Sigmoid colon (tissue), 3 donors: ENCODE measurements around the gene ZBTB34.

Source experiments
- CTCF ChIP-seq, 4 experiments: fragments of 450-650 bp in 3 of 4; fragments of 200-600 bp in 1 of 4; IDR thresholded peaks; one replicate each; pipeline ENCODE4 v1.5.1; 2016 to 2019; ENCODE audit warnings: antibody characterized with exemption in 4 of 4, mild to moderate bottlenecking in 3 of 4, moderate library complexity in 2 of 4
- POLR2A ChIP-seq, 2 donors: fragments of 450-650 bp; IDR thresholded peaks; one replicate each; pipeline ENCODE4 v1.6.1; 2016; ENCODE audit warnings: antibody characterized with exemption in 2 of 2, mild to moderate bottlenecking in 2 of 2, moderate library complexity in 2 of 2

GRCh38 chr9:126822873-126823272 is 37.6 kb upstream of the ZBTB34 start:
- TF ChIP-seq CTCF (IDR thresholded peaks at IDR 0.05), result no peak
- TF ChIP-seq POLR2A (IDR thresholded peaks at IDR 0.05), result no peak
